Vagina (tissue), 2 donors: ENCODE measurements around the gene NCAM2.

ENCODE experiments used
- POLR2AphosphoS5 ChIP-seq, 2 donors: sonication (generic); formaldehyde crosslinking; IDR thresholded peaks; one replicate each; pipeline ENCODE4 v1.9.0; 2017; ENCODE audit warnings: antibody characterized with exemption in 2 of 2, mild to moderate bottlenecking in 2 of 2, low read depth in 1 of 2; ENCODE audit not compliant: insufficient read depth in 1 of 2
- TF ChIP-seq, protein P1 (sequence below), 3 experiments: fragments of 450-650 bp in 2 of 3; fragments of 200-600 bp in 1 of 3; sonication (generic) in 1 of 3; IDR thresholded peaks; one replicate each; pipeline ENCODE4 v1.5.1; 2017 to 2019; ENCODE audit warnings: antibody characterized with exemption in 3 of 3, mild to moderate bottlenecking in 2 of 3, moderate library complexity in 2 of 3

DNA sequence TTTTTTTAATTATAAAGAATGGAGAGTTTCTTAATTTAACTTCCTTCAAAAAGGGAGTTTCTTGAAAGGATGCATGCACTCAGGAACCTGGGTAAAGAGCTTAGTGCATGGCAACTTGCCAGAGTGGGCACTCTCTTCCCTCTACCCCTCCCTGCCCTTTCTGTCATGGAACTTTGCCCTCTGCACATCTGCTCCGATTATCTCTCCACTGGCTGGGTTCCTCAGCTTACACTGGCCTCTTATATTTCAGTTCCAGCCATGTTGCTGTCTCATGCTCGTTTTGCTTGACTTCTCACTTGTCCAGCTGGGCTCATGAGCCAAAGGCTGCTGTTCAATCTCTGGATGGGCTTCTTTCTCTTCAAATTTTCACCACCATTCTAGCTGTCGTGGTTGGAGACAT is 87.0 kb downstream of the NCAM2 start:
- TF ChIP-seq POLR2AphosphoS5 (IDR thresholded peaks at IDR 0.05; ENCODE audit: insufficient read depth in 1 of 2, low read depth in 1 of 2) = no peak
- TF ChIP-seq, protein P1, sequence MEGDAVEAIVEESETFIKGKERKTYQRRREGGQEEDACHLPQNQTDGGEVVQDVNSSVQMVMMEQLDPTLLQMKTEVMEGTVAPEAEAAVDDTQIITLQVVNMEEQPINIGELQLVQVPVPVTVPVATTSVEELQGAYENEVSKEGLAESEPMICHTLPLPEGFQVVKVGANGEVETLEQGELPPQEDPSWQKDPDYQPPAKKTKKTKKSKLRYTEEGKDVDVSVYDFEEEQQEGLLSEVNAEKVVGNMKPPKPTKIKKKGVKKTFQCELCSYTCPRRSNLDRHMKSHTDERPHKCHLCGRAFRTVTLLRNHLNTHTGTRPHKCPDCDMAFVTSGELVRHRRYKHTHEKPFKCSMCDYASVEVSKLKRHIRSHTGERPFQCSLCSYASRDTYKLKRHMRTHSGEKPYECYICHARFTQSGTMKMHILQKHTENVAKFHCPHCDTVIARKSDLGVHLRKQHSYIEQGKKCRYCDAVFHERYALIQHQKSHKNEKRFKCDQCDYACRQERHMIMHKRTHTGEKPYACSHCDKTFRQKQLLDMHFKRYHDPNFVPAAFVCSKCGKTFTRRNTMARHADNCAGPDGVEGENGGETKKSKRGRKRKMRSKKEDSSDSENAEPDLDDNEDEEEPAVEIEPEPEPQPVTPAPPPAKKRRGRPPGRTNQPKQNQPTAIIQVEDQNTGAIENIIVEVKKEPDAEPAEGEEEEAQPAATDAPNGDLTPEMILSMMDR (IDR thresholded peaks at IDR 0.05) = no peak
